GM12878 (cell line): ENCODE results near the gene SUGP2.

ENCODE experiments used
- BCL11A ChIP-seq: IDR thresholded peaks from 2 replicates; pipeline ENCODE4 v1.6.1; 2011; ENCODE audit warnings: low read depth, low read length
- CHD2 ChIP-seq: IDR thresholded peaks from 2 replicates; pipeline ENCODE4 v1.6.1; 2011; ENCODE audit warnings: low read depth, low read length, improper control_type of control experiment, borderline replicate concordance
- CHD4 ChIP-seq: fragments of 200-600 bp; sonication (generic); IDR thresholded peaks from 2 replicates; pipeline ENCODE4 v1.6.1; 2016; ENCODE audit warnings: mild to moderate bottlenecking
- KLF5 ChIP-seq: fragments of 450-650 bp; IDR thresholded peaks from 2 replicates; pipeline ENCODE4 v1.6.1; 2014; ENCODE audit warnings: mild to moderate bottlenecking; ENCODE audit not compliant: partially characterized antibody
- LARP7 ChIP-seq: fragments of 450-650 bp; IDR thresholded peaks from 2 replicates; pipeline ENCODE4 v1.6.1; 2017; ENCODE audit warnings: mild to moderate bottlenecking
- NRF1 ChIP-seq: conservative IDR thresholded peaks from 2 replicates; pipeline ENCODE4 v1.6.1; 2011; ENCODE audit warnings: mild to moderate bottlenecking, low read depth, low read length, improper control_type of control experiment
- RAD21 ChIP-seq: IDR thresholded peaks from 2 replicates; pipeline ENCODE4 v1.6.1; 2011; ENCODE audit warnings: mild to moderate bottlenecking, low read depth, low read length, moderate library complexity; ENCODE audit not compliant: insufficient read depth
- SIN3A ChIP-seq: IDR thresholded peaks from 2 replicates; pipeline ENCODE4 v1.6.1; 2012; ENCODE audit warnings: low read depth, low read length, improper control_type of control experiment
- SMC3 ChIP-seq: IDR thresholded peaks from 2 replicates; pipeline ENCODE4 v1.6.1; 2011; ENCODE audit warnings: low read length, improper control_type of control experiment, borderline replicate concordance
- YY1 ChIP-seq: IDR thresholded peaks from 2 replicates; pipeline ENCODE4 v1.6.1; 2011; ENCODE audit warnings: low read depth, mild to moderate bottlenecking, low read length
- TF ChIP-seq, protein P1 (sequence below): IDR thresholded peaks from 2 replicates; pipeline ENCODE4 v1.6.1; 2012; ENCODE audit warnings: low read depth, low read length, improper control_type of control experiment
- TF ChIP-seq, protein P2 (sequence below), 3 experiments: IDR thresholded peaks in 2 of 3; conservative IDR thresholded peaks in 1 of 3; 2 replicates each; pipeline ENCODE4 v1.5.1; 2011; ENCODE audit warnings: low read depth in 3 of 3, low read length in 3 of 3, mild to moderate bottlenecking in 3 of 3, control low read depth in 2 of 3, moderate library complexity in 2 of 3, inconsistent platforms in 1 of 3, mixed read lengths in 1 of 3; ENCODE audit not compliant: control insufficient read depth in 2 of 3, insufficient read depth in 1 of 3; ENCODE audit errors: extremely low read depth in 1 of 3

DNA sequence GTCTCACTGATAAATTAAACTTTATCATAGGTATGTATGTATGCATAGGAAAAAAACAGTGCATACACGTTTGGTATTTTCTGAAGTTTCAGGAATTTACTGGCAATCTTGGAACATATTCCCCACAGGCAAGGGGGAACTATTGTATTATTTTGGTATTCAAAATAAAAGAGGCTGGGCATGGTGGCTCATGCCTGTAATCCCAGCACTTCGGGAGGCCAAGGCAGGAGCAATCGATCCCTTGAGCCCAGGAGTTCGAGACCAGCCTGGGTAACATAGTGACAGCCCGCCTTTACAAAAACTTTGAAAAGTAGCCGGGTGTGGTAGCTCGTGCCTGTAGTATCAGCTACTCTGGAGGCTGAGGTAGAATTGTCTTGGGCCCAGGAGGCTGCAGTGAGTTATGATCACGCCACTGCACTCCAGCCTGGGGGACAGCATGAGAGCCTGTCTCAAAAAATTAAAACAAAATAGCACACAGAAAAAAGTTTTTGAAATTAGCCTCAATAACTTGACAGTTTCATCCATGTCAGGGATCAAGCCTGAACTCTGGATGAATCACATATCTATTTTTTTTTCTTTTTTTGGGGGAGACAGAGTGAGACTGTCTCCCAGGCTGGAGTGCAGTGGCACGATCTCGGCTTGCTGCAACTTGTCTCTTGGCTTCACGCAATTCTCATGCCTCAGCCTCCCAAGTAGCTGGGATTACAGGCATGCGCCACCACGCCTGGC, 63.2 kb downstream of the SUGP2 start:
- TF ChIP-seq LARP7: no peak
- TF ChIP-seq YY1: no peak
- TF ChIP-seq BCL11A: no peak
- no peak for TF ChIP-seq CHD4
- TF ChIP-seq SMC3: no peak
- no peak for TF ChIP-seq RAD21
- TF ChIP-seq NRF1: no peak
- TF ChIP-seq, protein P1, sequence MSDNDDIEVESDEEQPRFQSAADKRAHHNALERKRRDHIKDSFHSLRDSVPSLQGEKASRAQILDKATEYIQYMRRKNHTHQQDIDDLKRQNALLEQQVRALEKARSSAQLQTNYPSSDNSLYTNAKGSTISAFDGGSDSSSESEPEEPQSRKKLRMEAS: no peak
- no peak for TF ChIP-seq CHD2
- TF ChIP-seq, protein P2, sequence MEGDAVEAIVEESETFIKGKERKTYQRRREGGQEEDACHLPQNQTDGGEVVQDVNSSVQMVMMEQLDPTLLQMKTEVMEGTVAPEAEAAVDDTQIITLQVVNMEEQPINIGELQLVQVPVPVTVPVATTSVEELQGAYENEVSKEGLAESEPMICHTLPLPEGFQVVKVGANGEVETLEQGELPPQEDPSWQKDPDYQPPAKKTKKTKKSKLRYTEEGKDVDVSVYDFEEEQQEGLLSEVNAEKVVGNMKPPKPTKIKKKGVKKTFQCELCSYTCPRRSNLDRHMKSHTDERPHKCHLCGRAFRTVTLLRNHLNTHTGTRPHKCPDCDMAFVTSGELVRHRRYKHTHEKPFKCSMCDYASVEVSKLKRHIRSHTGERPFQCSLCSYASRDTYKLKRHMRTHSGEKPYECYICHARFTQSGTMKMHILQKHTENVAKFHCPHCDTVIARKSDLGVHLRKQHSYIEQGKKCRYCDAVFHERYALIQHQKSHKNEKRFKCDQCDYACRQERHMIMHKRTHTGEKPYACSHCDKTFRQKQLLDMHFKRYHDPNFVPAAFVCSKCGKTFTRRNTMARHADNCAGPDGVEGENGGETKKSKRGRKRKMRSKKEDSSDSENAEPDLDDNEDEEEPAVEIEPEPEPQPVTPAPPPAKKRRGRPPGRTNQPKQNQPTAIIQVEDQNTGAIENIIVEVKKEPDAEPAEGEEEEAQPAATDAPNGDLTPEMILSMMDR (IDR thresholded peaks at IDR 0.05 in 2 of 3, conservative IDR thresholded peaks at IDR 0.05 in 1 of 3; ENCODE audit: control insufficient read depth in 2 of 3, extremely low read depth in 1 of 3, insufficient read depth in 1 of 3, low read depth in 3 of 3, low read length in 3 of 3): no peak
- TF ChIP-seq SIN3A: no peak
- TF ChIP-seq KLF5: no peak
